ENCODE results near the gene SNX14.

The SNX14 gene

GRCh38 chr6:85459224-85459901 is 134.3 kb downstream of the SNX14 start:
- peaks cover 0 to 3% of the 10 kb centered on the region in 2 donors for H3K27me3 Mint-ChIP-seq
- DNase-seq (no peak), ATAC-seq (replicated peaks) (no peak)
- no peak overlapping the region for H3K27ac Mint-ChIP-seq
- no peaks in the 10 kb centered on the region for H3K36me3 Mint-ChIP-seq
- no peak overlapping the region for H3K4me3 Mint-ChIP-seq
- peaks cover 33 to 87% of the 10 kb centered on the region in 2 donors for H3K4me1 Mint-ChIP-seq
- H3K9me3 Mint-ChIP-seq: no peaks in the 10 kb centered on the region

GRCh38 chr6:85458782-85459181 is 134.9 kb downstream of the SNX14 start:
- Mint-ChIP-seq H3K4me3 (no peak overlapping the region), H3K27me3 (peaks cover 0 to 3% of the 10 kb centered on the region in 2 donors), H3K36me3 (no peaks in the 10 kb centered on the region), H3K27ac (no peak overlapping the region), H3K9me3 (no peaks in the 10 kb centered on the region), H3K4me1 (peaks cover 34 to 88% of the 10 kb centered on the region in 2 donors)
- ATAC-seq (replicated peaks) (no peak), DNase-seq (no peak)

- DNase-seq (no peak), ATAC-seq (replicated peaks) (no peak)
- Mint-ChIP-seq H3K27ac (peak overlapping the region; percentile 21), H3K9me3 (no peaks in the 10 kb centered on the region), H3K27me3 (peaks cover 0 to 3% of the 10 kb centered on the region in 2 donors), H3K4me1 (peaks cover 39 to 88% of the 10 kb centered on the region in 2 donors), H3K4me3 (no peak overlapping the region), H3K36me3 (no peaks in the 10 kb centered on the region)
Measured at GRCh38 chr6:85458184-85458583, 135.5 kb downstream of the SNX14 start.

GRCh38 chr6:85456782-85457181 is 136.9 kb downstream of the SNX14 start:
- Mint-ChIP-seq H3K27me3 (peaks cover 0 to 7% of the 10 kb centered on the region in 2 donors), H3K9me3 (no peaks in the 10 kb centered on the region), H3K4me1 (peaks cover 39 to 89% of the 10 kb centered on the region in 2 donors), H3K27ac (no peak overlapping the region), H3K4me3 (no peak overlapping the region), H3K36me3 (no peaks in the 10 kb centered on the region)
- ATAC-seq (replicated peaks) (no peak), DNase-seq (no peak)

Data from stimulated activated naive B cell treated with anti-CD40 and anti-IgM and Interleukin-4, amounts not matched to agents 10 μg/mL and 1 μg/mL and 100 μg/mL, for 72 hours (primary cell).